Neural cell (in vitro differentiated cells): ENCODE data around the gene NAT9.

ENCODE experiments used
- CTCF ChIP-seq: fragments of 450-650 bp; IDR thresholded peaks from 2 replicates; pipeline ENCODE4 v1.5.1; 2014; ENCODE audit warnings: antibody characterized with exemption, mild to moderate bottlenecking, moderate library complexity; ENCODE audit not compliant: poor library complexity, severe bottlenecking
- EP300 ChIP-seq: fragments of 450-650 bp; conservative IDR thresholded peaks from 2 replicates; pipeline ENCODE4 v1.6.1; 2014; ENCODE audit warnings: antibody characterized with exemption, mild to moderate bottlenecking, moderate library complexity; ENCODE audit not compliant: poor library complexity, severe bottlenecking
- EZH2 ChIP-seq: fragments of 200-600, 300-800 bp; shearing (Covaris generic), sonication (generic); IDR thresholded peaks from 2 replicates; pipeline ENCODE4 v1.6.1; 2014; ENCODE audit warnings: antibody characterized with exemption, low read length, borderline replicate concordance, mild to moderate bottlenecking; ENCODE audit not compliant: insufficient read depth, poor library complexity, severe bottlenecking
- MXI1 ChIP-seq: fragments of 450-650 bp; conservative IDR thresholded peaks from 2 replicates; pipeline ENCODE4 v1.6.1; 2014; ENCODE audit warnings: antibody characterized with exemption, mild to moderate bottlenecking; ENCODE audit not compliant: poor library complexity, severe bottlenecking
- POLR2AphosphoS5 ChIP-seq: IDR thresholded peaks from 2 replicates; pipeline ENCODE4 v1.6.1; 2012
- RAD21 ChIP-seq: fragments of 450-650 bp; conservative IDR thresholded peaks from 2 replicates; pipeline ENCODE4 v1.6.1; 2014; ENCODE audit warnings: antibody characterized with exemption, mild to moderate bottlenecking, moderate library complexity
- REST ChIP-seq: IDR thresholded peaks from 2 replicates; pipeline ENCODE4 v1.6.1; 2012; ENCODE audit warnings: borderline replicate concordance
- SMC3 ChIP-seq: fragments of 450-650 bp; conservative IDR thresholded peaks from 2 replicates; pipeline ENCODE4 v1.6.1; 2014; ENCODE audit warnings: antibody characterized with exemption, mild to moderate bottlenecking, moderate library complexity; ENCODE audit not compliant: poor library complexity
- TAF1 ChIP-seq: IDR thresholded peaks from 2 replicates; pipeline ENCODE4 v1.6.1; 2012; ENCODE audit warnings: low read depth

- TF ChIP-seq POLR2AphosphoS5 (no peak), CTCF (no peak), RAD21 (no peak), TAF1 (no peak), EZH2 (no peak), REST (no peak), MXI1 (no peak), EP300 (no peak), SMC3 (no peak)
These were observed 9.0 kb downstream of the NAT9 start for GRCh38 chr17:74767111-74767516.
